ENCODE data around the gene C16orf54. TPM values are rescaled to one million over a fixed set of nuclear protein-coding genes. Genes with fewer than 3 reads are reported as not detected.
"Not testable (repeated sequence)": the region's sequence is repeated elsewhere in the genome, so short reads cannot be mapped to it uniquely, and the experiment has no call there.

C16orf54 gene
- total RNA-seq, 4 donors from 2014 or later, result 0.22 to 0.83 (median 0.37) TPM

- intact Hi-C loops (cut with DNase I), result no loop called here
- DNase-seq, result peak; percentile 80 to 84
- TF ChIP-seq, protein P1, sequence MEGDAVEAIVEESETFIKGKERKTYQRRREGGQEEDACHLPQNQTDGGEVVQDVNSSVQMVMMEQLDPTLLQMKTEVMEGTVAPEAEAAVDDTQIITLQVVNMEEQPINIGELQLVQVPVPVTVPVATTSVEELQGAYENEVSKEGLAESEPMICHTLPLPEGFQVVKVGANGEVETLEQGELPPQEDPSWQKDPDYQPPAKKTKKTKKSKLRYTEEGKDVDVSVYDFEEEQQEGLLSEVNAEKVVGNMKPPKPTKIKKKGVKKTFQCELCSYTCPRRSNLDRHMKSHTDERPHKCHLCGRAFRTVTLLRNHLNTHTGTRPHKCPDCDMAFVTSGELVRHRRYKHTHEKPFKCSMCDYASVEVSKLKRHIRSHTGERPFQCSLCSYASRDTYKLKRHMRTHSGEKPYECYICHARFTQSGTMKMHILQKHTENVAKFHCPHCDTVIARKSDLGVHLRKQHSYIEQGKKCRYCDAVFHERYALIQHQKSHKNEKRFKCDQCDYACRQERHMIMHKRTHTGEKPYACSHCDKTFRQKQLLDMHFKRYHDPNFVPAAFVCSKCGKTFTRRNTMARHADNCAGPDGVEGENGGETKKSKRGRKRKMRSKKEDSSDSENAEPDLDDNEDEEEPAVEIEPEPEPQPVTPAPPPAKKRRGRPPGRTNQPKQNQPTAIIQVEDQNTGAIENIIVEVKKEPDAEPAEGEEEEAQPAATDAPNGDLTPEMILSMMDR (IDR thresholded peaks at IDR 0.05), result no peak
- TF ChIP-seq POLR2A (IDR thresholded peaks at IDR 0.05), result no peak
- no peaks in the 10 kb centered on the region for H3K9me3 ChIP-seq
- H3K27ac ChIP-seq, result peak overlapping the region; percentile 30 to 46 (median 32)
- peaks cover 42 to 54% of the 10 kb centered on the region in 2 donors for H3K4me1 ChIP-seq
- H3K27me3 ChIP-seq, result no peaks in the 10 kb centered on the region
- no peaks in the 10 kb centered on the region for H3K36me3 ChIP-seq
- WGBS, 2 donors, result 45 to 47% methylated on average over 9 of the region's 9 CpGs
- H3K4me3 ChIP-seq (replicated peaks in 1 of 3), result no peak overlapping the region
Measured at GRCh38 chr16:29760567-29761279, 14.9 kb upstream of the C16orf54 start.

- intact Hi-C loops (cut with DNase I), result no loop called here
- 52 to 54% methylated on average over 6 of the region's 6 CpGs for WGBS, 2 donors
- Histone ChIP-seq H3K27me3 (no peaks in the 10 kb centered on the region), H3K4me1 (peaks cover 37 to 47% of the 10 kb centered on the region in 2 donors), H3K27ac (peak overlapping the region; percentile 69 to 78 (median 78)), H3K4me3 (replicated peaks in 1 of 3) (no peak overlapping the region), H3K36me3 (no peaks in the 10 kb centered on the region), H3K9me3 (no peaks in the 10 kb centered on the region)
- peak; percentile 74 to 77 for DNase-seq
- TF ChIP-seq, protein P1 (IDR thresholded peaks at IDR 0.05), result no peak
- no peak for TF ChIP-seq POLR2A (IDR thresholded peaks at IDR 0.05)
Measured at GRCh38 chr16:29757950-29758466, 12.2 kb upstream of the C16orf54 start.

GRCh38 chr16:29757086-29757485 lies 11.3 kb upstream of the C16orf54 start:
- H3K27me3 ChIP-seq; H3K9me3 ChIP-seq; H3K4me3 ChIP-seq (replicated peaks in 1 of 3); intact Hi-C loops (cut with DNase I); H3K36me3 ChIP-seq: not testable (repeated sequence)
- Histone ChIP-seq H3K27ac (peak overlapping the region; percentile 69 to 78 (median 78)), H3K4me1 (peaks cover 37 to 45% of the 10 kb centered on the region in 2 donors)
- 48 to 54% methylated on average over 8 of the region's 8 CpGs for WGBS, 2 donors
- DNase-seq, result peak; percentile 33 to 44

- Histone ChIP-seq H3K4me3 (replicated peaks in 1 of 3) (no peak overlapping the region), H3K4me1 (peaks cover 37 to 45% of the 10 kb centered on the region in 2 donors), H3K27me3 (no peaks in the 10 kb centered on the region), H3K36me3 (no peaks in the 10 kb centered on the region), H3K27ac (peak overlapping the region in 2 of 3 donors; percentile 69 to 78), H3K9me3 (no peaks in the 10 kb centered on the region)
- intact Hi-C loops (cut with DNase I), result no loop called here
- TF ChIP-seq, protein P1 (IDR thresholded peaks at IDR 0.05), result no peak
- no peak for TF ChIP-seq POLR2A (IDR thresholded peaks at IDR 0.05)
- 75 to 83% methylated on average over 1 of the region's 1 CpG for WGBS, 2 donors
- peak in 1 of 2 donors; percentile 27 for DNase-seq
Measured at GRCh38 chr16:29756654-29757053, 10.9 kb upstream of the C16orf54 start.

GRCh38 chr16:29753516-29753915 lies 7.7 kb upstream of the C16orf54 start:
- Histone ChIP-seq H3K36me3 (no peaks in the 10 kb centered on the region), H3K27ac (no peak overlapping the region), H3K4me3 (replicated peaks in 1 of 3) (no peak overlapping the region), H3K27me3 (no peaks in the 10 kb centered on the region), H3K9me3 (no peaks in the 10 kb centered on the region), H3K4me1 (peaks cover 27 to 33% of the 10 kb centered on the region in 2 donors)
- no peak for DNase-seq
- WGBS, 2 donors, result 26% methylated on average over 1 of the region's 1 CpG
- intact Hi-C loops (cut with DNase I), result no loop called here
- TF ChIP-seq, protein P1 (IDR thresholded peaks at IDR 0.05), result no peak
- no peak for TF ChIP-seq POLR2A (IDR thresholded peaks at IDR 0.05)

DNA sequence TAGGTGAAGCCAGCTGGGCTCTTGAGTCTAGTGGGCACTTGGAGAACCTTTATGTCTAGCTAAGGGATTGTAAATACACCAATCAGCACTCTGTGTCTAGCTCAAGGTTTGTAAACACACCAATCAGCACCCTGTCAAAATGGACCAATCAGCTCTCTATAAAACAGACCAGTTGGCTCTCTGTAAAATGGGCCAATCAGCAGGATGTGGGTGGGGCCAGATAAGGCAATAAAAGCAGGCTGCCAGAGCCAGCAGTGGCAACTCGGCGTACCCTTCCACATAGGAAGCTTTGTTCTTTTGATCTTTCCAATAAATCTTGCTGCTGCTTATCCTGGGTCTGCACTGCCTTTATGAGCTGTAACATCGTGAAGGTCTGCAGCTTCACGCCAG lies 3.0 kb upstream of the C16orf54 start:
- intact Hi-C loops (cut with DNase I); H3K9me3 ChIP-seq; H3K27ac ChIP-seq; H3K4me3 ChIP-seq (replicated peaks in 1 of 3); H3K27me3 ChIP-seq; H3K4me1 ChIP-seq; DNase-seq; H3K36me3 ChIP-seq: not testable (repeated sequence)
- 88 to 92% methylated on average over 4 of the region's 4 CpGs for WGBS, 2 donors
